Activated CD8-positive, alpha-beta T cell treated with anti-CD3 and anti-CD28 coated beads, Interleukin-2, amount 10 ng/mL, durations not matched to agents 7 days and 5 days (primary cell): Measurements from ENCODE around the gene QSOX2. TPM values are rescaled to one million over a fixed set of nuclear protein-coding genes. Genes with fewer than 3 reads are reported as not detected.

Source experiments
- ATAC-seq: fragments of 150-1000 bp; cut with Tn5 transposase; one replicate; pipeline ENCODE4 v1.10.0; 2021; ENCODE audit warnings: moderate library complexity
- CTCF ChIA-PET: fragments of 350-600 bp; sonication (Branson Sonifier 250); formaldehyde crosslinking; loops from one replicate; lab custom pipeline; 2021; ENCODE audit warnings: antibody characterized with exemption; lab: Charles Lee
- POLR2A ChIA-PET: fragments of 350-600 bp; sonication (Branson Sonifier 250); formaldehyde crosslinking; loops from one replicate; lab custom pipeline; 2021; ENCODE audit warnings: antibody characterized with exemption; lab: Charles Lee
- DNase-seq: peaks from one replicate; pipeline ENCODE4 v3.0.0-alpha.2; 2020
- H3K27ac Mint-ChIP-seq: one replicate; pipeline ENCODE4 v1.8.0; 2021; ENCODE audit warnings: mild to moderate bottlenecking, mixed read lengths
- H3K27me3 Mint-ChIP-seq: one replicate; pipeline ENCODE4 v1.8.0; 2021; ENCODE audit warnings: low read depth, mixed read lengths
- H3K36me3 Mint-ChIP-seq: one replicate; pipeline ENCODE4 v1.8.0; 2021; ENCODE audit warnings: low read depth, mixed read lengths
- H3K4me1 Mint-ChIP-seq: one replicate; pipeline ENCODE4 v1.8.0; 2021; ENCODE audit warnings: low read depth, mixed read lengths
- H3K4me3 Mint-ChIP-seq: one replicate; pipeline ENCODE4 v1.8.0; 2021; ENCODE audit warnings: mild to moderate bottlenecking, mixed read lengths
- H3K9me3 Mint-ChIP-seq: one replicate; pipeline ENCODE4 v1.8.0; 2022; ENCODE audit warnings: mixed read lengths; ENCODE audit not compliant: insufficient read depth
- total RNA-seq, 2 experiments: library from RNA; stranded (reverse); gene quantifications; one replicate each; pipeline ENCODE4 v1.2.3, GENCODE V29; 2021

Gene QSOX2
- total RNA-seq, 2 experiments from 2014 or later, result 11.4 to 12.6 TPM

GRCh38 chr9:136191099-136191959 is 54.3 kb downstream of the QSOX2 start:
- ATAC-seq, result no peak
- H3K27me3 Mint-ChIP-seq, result peaks cover 35% of the 10 kb centered on the region
- no peak overlapping the region for H3K4me3 Mint-ChIP-seq
- ChIA-PET CTCF (no interaction called here), POLR2A (no interaction called here)
- no peak for DNase-seq
- no peak overlapping the region for H3K27ac Mint-ChIP-seq
- no peaks in the 10 kb centered on the region for H3K36me3 Mint-ChIP-seq
- H3K4me1 Mint-ChIP-seq, result no peaks in the 10 kb centered on the region
- no peaks in the 10 kb centered on the region for H3K9me3 Mint-ChIP-seq

GRCh38 chr9:136190656-136191055 is 55.0 kb downstream of the QSOX2 start:
- ChIA-PET POLR2A (no interaction called here), CTCF (no interaction called here)
- ATAC-seq (no peak), DNase-seq (no peak)
- no peaks in the 10 kb centered on the region for H3K9me3 Mint-ChIP-seq
- H3K4me3 Mint-ChIP-seq, result no peak overlapping the region
- H3K4me1 Mint-ChIP-seq, result no peaks in the 10 kb centered on the region
- peaks cover 28% of the 10 kb centered on the region for H3K27me3 Mint-ChIP-seq
- H3K36me3 Mint-ChIP-seq, result no peaks in the 10 kb centered on the region
- H3K27ac Mint-ChIP-seq, result no peak overlapping the region

- Mint-ChIP-seq H3K4me1 (no peaks in the 10 kb centered on the region), H3K36me3 (no peaks in the 10 kb centered on the region), H3K4me3 (no peak overlapping the region), H3K27me3 (peaks cover 28% of the 10 kb centered on the region), H3K27ac (no peak overlapping the region), H3K9me3 (no peaks in the 10 kb centered on the region)
- ATAC-seq, result no peak
- DNase-seq, result no peak
- CTCF ChIA-PET, result no interaction called here
- POLR2A ChIA-PET, result no interaction called here
These were observed 55.4 kb downstream of the QSOX2 start for GRCh38 chr9:136190237-136190601.

GRCh38 chr9:136189394-136190236 is 56.0 kb downstream of the QSOX2 start:
- Mint-ChIP-seq H3K9me3 (no peaks in the 10 kb centered on the region), H3K27me3 (peaks cover 25% of the 10 kb centered on the region), H3K4me1 (no peaks in the 10 kb centered on the region), H3K36me3 (no peaks in the 10 kb centered on the region), H3K27ac (no peak overlapping the region), H3K4me3 (no peak overlapping the region)
- ChIA-PET CTCF (no interaction called here), POLR2A (no interaction called here)
- ATAC-seq, result no peak
- no peak for DNase-seq

GRCh38 chr9:136187683-136188586 is 57.7 kb downstream of the QSOX2 start:
- Mint-ChIP-seq H3K4me1 (no peaks in the 10 kb centered on the region), H3K27ac (no peak overlapping the region), H3K4me3 (no peak overlapping the region), H3K27me3 (peaks cover 20% of the 10 kb centered on the region), H3K9me3 (no peaks in the 10 kb centered on the region), H3K36me3 (no peaks in the 10 kb centered on the region)
- DNase-seq (no peak), ATAC-seq (no peak)
- CTCF ChIA-PET, result interaction anchor here (0.9 kb wide), 1 partner anchor 103 kb away, joined by 3 read pairs; no protein-coding TSS in a partner anchor
- POLR2A ChIA-PET, result no interaction called here

DNA sequence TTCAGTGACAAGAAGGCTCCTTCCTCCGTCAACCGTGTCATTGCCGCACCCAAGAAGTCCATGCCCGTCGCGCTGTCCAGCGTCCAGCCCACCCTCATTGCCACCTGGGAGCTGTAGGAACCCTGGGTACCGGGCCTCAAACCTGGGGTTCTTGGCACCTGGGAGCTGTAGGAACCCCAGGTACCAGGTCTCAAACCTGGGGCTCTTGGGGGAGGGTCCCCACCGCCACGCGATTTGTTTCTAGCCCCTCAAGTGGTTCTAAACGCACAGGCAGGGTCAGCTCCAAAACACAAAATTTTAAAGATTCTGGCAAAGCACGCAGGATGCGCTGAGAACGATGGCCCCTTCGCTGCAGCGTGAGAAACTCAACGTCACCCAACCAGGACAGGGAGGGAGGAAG is 58.4 kb downstream of the QSOX2 start:
- Mint-ChIP-seq H3K27ac (no peak overlapping the region), H3K4me1 (no peaks in the 10 kb centered on the region), H3K36me3 (no peaks in the 10 kb centered on the region), H3K9me3 (no peaks in the 10 kb centered on the region), H3K4me3 (no peak overlapping the region), H3K27me3 (peaks cover 19% of the 10 kb centered on the region)
- no peak for ATAC-seq
- DNase-seq, result no peak
- POLR2A ChIA-PET, result no interaction called here
- CTCF ChIA-PET, result no interaction called here

- no peak for DNase-seq
- no peaks in the 10 kb centered on the region for H3K9me3 Mint-ChIP-seq
- peaks cover 13% of the 10 kb centered on the region for H3K27me3 Mint-ChIP-seq
- ChIA-PET CTCF (no interaction called here), POLR2A (no interaction called here)
- no peak overlapping the region for H3K4me3 Mint-ChIP-seq
- no peak for ATAC-seq
- H3K27ac Mint-ChIP-seq, result no peak overlapping the region
- no peaks in the 10 kb centered on the region for H3K4me1 Mint-ChIP-seq
- no peaks in the 10 kb centered on the region for H3K36me3 Mint-ChIP-seq
These were observed 59.2 kb downstream of the QSOX2 start for GRCh38 chr9:136186386-136186785.

DNA sequence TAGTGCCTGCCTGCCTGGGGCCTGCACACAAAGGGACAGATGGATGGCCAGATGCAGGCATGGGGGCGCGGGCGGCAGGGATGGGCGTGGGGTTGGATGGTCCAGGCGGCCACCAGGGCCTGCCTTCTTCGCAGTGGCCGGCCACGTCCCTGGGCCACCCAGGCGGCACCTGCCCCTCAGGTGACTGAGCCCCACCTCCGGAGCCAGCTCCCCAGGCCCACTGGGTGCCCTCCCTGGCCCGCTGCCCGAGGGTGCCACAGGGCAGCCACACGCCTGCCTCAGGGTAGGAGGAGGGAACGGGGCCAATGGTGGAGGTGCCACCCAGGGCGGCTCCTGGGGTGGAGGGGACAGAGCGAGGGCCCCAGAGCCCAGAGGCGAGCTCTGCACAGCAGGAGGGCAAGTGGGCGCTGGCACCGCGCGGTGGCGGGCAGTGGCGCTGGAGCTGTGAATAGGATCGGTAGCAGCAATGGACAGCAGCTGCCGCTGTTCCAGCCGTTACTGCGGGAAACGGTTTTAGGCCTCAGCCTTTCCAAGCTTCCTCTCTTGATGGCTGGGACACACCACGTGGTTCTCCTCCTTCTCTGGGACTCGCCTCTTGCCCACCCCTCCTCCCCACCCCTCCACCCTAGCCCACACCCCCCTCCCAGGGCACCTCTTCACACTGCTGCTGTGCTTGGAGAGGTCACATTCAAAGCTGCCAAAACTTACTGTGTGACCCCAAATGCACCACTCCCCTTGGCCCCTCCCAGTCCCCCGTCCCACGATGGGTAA is 59.8 kb downstream of the QSOX2 start:
- Mint-ChIP-seq H3K4me3 (no peak overlapping the region), H3K4me1 (no peaks in the 10 kb centered on the region), H3K27ac (no peak overlapping the region), H3K27me3 (peaks cover 7% of the 10 kb centered on the region), H3K9me3 (no peaks in the 10 kb centered on the region), H3K36me3 (no peaks in the 10 kb centered on the region)
- ATAC-seq, result no peak
- no peak for DNase-seq
- ChIA-PET POLR2A (no interaction called here), CTCF (no interaction called here)

DNA sequence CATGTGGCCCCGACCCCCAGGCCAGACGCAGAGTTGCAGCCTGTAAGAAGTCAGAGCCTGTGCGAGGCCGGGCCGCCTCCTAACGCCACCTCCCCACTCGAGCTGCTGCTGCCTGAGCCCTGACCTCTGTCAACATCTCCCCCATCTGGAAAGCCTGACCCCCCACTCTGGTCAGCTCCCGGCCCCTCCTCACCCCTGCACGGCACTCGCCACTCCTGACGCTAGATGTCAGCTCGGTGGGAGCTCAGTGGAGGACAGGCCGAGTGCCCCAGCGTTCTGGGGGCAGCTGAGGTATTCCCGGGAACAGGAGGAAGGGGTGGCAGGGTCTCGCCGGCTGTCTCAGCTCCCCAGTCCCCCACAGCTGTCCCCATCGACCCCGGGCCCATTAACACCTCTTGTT is 60.5 kb downstream of the QSOX2 start:
- CTCF ChIA-PET, result interaction anchor here (0.7 kb wide), 1 partner anchor 188 kb away, joined by 3 read pairs; no protein-coding TSS in a partner anchor
- no peak overlapping the region for H3K27ac Mint-ChIP-seq
- POLR2A ChIA-PET, result no interaction called here

GRCh38 chr9:136182850-136183422 is 62.7 kb downstream of the QSOX2 start:
- Mint-ChIP-seq H3K36me3 (no peaks in the 10 kb centered on the region), H3K9me3 (no peaks in the 10 kb centered on the region), H3K4me3 (no peak overlapping the region), H3K27me3 (no peaks in the 10 kb centered on the region), H3K27ac (no peak overlapping the region), H3K4me1 (no peaks in the 10 kb centered on the region)
- DNase-seq (no peak), ATAC-seq (no peak)
- ChIA-PET CTCF (no interaction called here), POLR2A (no interaction called here)

More for the DNA sequence above, 60.5 kb downstream of the QSOX2 start:
- no peak for DNase-seq
- H3K4me1 Mint-ChIP-seq, result no peaks in the 10 kb centered on the region
- no peak for ATAC-seq
- no peak overlapping the region for H3K4me3 Mint-ChIP-seq
- H3K9me3 Mint-ChIP-seq, result no peaks in the 10 kb centered on the region
- H3K36me3 Mint-ChIP-seq, result no peaks in the 10 kb centered on the region
- H3K27me3 Mint-ChIP-seq, result peaks cover 3% of the 10 kb centered on the region

DNA sequence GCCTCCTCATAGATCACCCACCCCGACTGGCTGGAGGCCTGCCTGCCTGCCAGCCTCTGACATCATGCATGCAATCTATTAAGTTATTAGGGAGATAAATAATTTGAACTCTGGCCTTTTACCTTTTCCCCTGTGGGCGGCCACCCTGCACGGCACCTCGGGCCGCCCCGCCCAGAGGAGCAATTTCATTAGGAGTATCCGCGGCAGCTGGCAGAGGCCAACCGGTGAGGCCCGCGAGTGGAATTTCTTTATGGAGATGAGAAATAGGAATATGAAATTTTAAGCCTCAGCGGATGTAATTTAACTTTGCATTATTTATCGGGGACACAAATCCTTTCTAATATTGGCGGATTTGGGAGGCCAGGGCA is 63.2 kb downstream of the QSOX2 start:
- Mint-ChIP-seq H3K27ac (no peak overlapping the region), H3K27me3 (no peaks in the 10 kb centered on the region), H3K36me3 (no peaks in the 10 kb centered on the region), H3K9me3 (no peaks in the 10 kb centered on the region), H3K4me1 (no peaks in the 10 kb centered on the region), H3K4me3 (no peak overlapping the region)
- POLR2A ChIA-PET, result no interaction called here
- no peak for ATAC-seq
- CTCF ChIA-PET, result no interaction called here
- no peak for DNase-seq
